ENCODE measurements around the gene APOBEC3H.
A peak's percentile ranks its signal among the peaks of the same experiment; 100 is the strongest.

The APOBEC3H gene

DNA sequence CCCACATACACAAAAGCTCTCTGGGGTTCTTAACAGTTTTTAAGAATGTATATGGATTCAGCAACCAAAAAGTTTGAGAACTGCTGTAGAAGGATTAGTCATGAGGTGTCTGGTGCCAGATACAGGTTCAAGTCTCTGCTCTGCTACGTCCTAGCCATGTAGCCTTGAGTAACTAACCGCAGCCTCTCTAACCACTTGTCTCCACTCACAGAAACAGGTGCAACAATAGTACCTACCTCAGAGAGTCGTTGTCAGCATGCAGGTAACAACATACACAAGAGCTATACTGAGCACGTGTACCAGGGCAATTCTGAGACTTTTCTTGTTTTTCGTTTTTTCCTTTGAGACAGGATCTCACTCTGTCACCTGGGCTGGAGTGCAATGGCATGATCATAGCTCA lies 28.6 kb downstream of the APOBEC3H start:
- Histone ChIP-seq H3K4me3 (ENCODE audit: low read depth in 1 of 2, low read length in 2 of 2) (no peak overlapping the region), H3K36me3 (ENCODE audit: control insufficient read depth in 1 of 2, insufficient read depth in 2 of 2, low read length in 2 of 2) (peaks cover 3 to 4% of the 10 kb centered on the region in 2 donors), H3K4me1 (ENCODE audit: control insufficient read depth in 1 of 2, insufficient read depth in 2 of 2, low read length in 2 of 2) (peaks cover 17 to 18% of the 10 kb centered on the region in 2 donors), H3K9me3 (ENCODE audit: control insufficient read depth in 1 of 2, low read length in 2 of 2) (no peaks in the 10 kb centered on the region), H3K27ac (ENCODE audit: low read depth, low read length) (no peak overlapping the region), H3K9ac (ENCODE audit: low read depth in 1 of 2, low read length in 2 of 2) (no peak overlapping the region), H3K27me3 (ENCODE audit: control insufficient read depth in 1 of 2, insufficient read depth in 2 of 2, low read length in 2 of 2) (no peaks in the 10 kb centered on the region)

GRCh38 chr22:39128508-39128907 lies 31.5 kb downstream of the APOBEC3H start:
- Histone ChIP-seq H3K4me3 (ENCODE audit: low read depth in 1 of 2, low read length in 2 of 2) (peak overlapping the region in 1 of 2 donors; percentile 12), H3K9ac (ENCODE audit: low read depth in 1 of 2, low read length in 2 of 2) (peak overlapping the region in 1 of 2 donors; percentile 1), H3K4me1 (ENCODE audit: control insufficient read depth in 1 of 2, insufficient read depth in 2 of 2, low read length in 2 of 2) (peaks cover 20 to 27% of the 10 kb centered on the region in 2 donors), H3K27me3 (ENCODE audit: control insufficient read depth in 1 of 2, insufficient read depth in 2 of 2, low read length in 2 of 2) (no peaks in the 10 kb centered on the region), H3K9me3 (ENCODE audit: control insufficient read depth in 1 of 2, low read length in 2 of 2) (no peaks in the 10 kb centered on the region), H3K27ac (ENCODE audit: low read depth, low read length) (no peak overlapping the region), H3K36me3 (ENCODE audit: control insufficient read depth in 1 of 2, insufficient read depth in 2 of 2, low read length in 2 of 2) (peaks cover 4 to 11% of the 10 kb centered on the region in 2 donors)

DNA sequence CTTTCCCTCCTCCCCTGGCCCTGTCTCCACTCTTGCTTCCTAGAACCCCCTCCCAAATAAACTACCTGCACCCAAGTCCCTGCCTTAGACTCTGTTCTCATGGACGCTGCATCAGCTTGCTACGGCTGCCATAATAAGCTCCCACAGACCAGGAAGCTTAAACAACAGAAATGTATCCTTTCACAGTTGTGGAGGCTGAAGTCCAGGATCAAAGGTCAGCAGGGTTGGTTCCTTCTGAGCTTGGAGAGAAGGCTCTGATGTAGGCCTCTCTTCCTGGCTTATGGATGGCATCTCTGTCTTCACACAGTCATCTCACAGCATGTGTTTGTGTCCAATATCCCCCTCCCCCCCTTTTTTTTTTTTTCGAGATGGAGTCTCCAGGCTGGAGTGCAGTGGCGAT lies 32.0 kb downstream of the APOBEC3H start:
- Histone ChIP-seq H3K4me1 (ENCODE audit: control insufficient read depth in 1 of 2, insufficient read depth in 2 of 2, low read length in 2 of 2) (peaks cover 20 to 27% of the 10 kb centered on the region in 2 donors), H3K27ac (ENCODE audit: low read depth, low read length) (no peak overlapping the region), H3K27me3 (ENCODE audit: control insufficient read depth in 1 of 2, insufficient read depth in 2 of 2, low read length in 2 of 2) (no peaks in the 10 kb centered on the region), H3K9ac (ENCODE audit: low read depth in 1 of 2, low read length in 2 of 2) (peak overlapping the region; percentile 1 to 20), H3K9me3 (ENCODE audit: control insufficient read depth in 1 of 2, low read length in 2 of 2) (no peaks in the 10 kb centered on the region), H3K36me3 (ENCODE audit: control insufficient read depth in 1 of 2, insufficient read depth in 2 of 2, low read length in 2 of 2) (peaks cover 4 to 11% of the 10 kb centered on the region in 2 donors), H3K4me3 (ENCODE audit: low read depth in 1 of 2, low read length in 2 of 2) (peak overlapping the region in 1 of 2 donors; percentile 12)

DNA sequence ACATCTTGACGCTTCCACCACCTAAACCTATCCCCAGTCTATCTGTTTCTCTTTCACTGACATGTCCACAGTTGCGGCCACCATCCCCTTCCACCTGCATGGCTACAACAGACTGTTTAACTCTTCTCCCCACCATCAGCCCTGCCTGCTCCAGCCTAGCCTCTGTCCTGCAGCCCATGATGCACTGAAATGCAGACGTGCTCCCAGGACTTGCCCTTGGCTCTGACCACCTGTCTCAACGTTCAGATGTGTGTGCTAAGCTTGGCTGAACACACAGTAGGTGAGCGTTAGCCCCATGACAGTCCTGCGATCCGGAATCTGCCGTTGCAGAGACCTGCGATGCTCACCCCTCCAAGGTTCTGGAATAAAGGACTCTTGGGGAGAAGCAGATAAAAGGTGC lies 32.7 kb downstream of the APOBEC3H start:
- no peak overlapping the region for H3K4me3 ChIP-seq (ENCODE audit: low read depth in 1 of 2, low read length in 2 of 2)
- peaks cover 4 to 11% of the 10 kb centered on the region in 2 donors for H3K36me3 ChIP-seq (ENCODE audit: control insufficient read depth in 1 of 2, insufficient read depth in 2 of 2, low read length in 2 of 2)
- H3K27me3 ChIP-seq (ENCODE audit: control insufficient read depth in 1 of 2, insufficient read depth in 2 of 2, low read length in 2 of 2), result no peaks in the 10 kb centered on the region
- no peak overlapping the region for H3K27ac ChIP-seq (ENCODE audit: low read depth, low read length)
- H3K9ac ChIP-seq (ENCODE audit: low read depth in 1 of 2, low read length in 2 of 2), result no peak overlapping the region
- peaks cover 20 to 27% of the 10 kb centered on the region in 2 donors for H3K4me1 ChIP-seq (ENCODE audit: control insufficient read depth in 1 of 2, insufficient read depth in 2 of 2, low read length in 2 of 2)
- H3K9me3 ChIP-seq (ENCODE audit: control insufficient read depth in 1 of 2, low read length in 2 of 2), result no peaks in the 10 kb centered on the region

DNA sequence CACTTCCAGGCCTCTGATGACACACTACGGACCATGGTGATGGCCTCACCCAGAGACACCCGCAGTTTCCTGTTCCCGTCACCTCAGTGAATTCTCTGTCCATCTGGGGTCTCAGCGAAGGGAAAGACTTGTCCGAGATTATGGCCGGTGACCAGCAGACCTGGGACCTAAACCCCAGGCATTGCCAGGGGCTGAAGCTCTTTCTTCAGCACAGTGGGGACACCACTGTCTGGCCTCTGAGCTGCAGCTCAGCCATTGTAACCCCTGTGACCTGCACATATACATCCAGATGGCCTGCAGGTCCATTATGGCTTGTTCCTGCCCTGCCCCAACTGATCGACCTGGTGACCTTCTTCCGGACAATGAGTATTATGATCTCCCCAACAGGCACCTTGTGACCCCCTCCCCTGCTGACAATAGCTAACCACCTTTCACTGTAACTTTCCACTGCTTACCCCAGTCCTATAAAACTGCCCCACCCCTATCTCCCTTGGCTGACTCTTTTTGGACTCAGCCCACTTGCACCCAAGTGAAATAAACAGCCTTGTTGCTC lies 33.2 kb downstream of the APOBEC3H start:
- H3K27me3 ChIP-seq (ENCODE audit: control insufficient read depth in 1 of 2, insufficient read depth in 2 of 2, low read length in 2 of 2), result no peaks in the 10 kb centered on the region
- H3K36me3 ChIP-seq (ENCODE audit: control insufficient read depth in 1 of 2, insufficient read depth in 2 of 2, low read length in 2 of 2), result peaks cover 4 to 11% of the 10 kb centered on the region in 2 donors
- no peaks in the 10 kb centered on the region for H3K9me3 ChIP-seq (ENCODE audit: control insufficient read depth in 1 of 2, low read length in 2 of 2)
- no peak overlapping the region for H3K4me3 ChIP-seq (ENCODE audit: low read depth in 1 of 2, low read length in 2 of 2)
- H3K4me1 ChIP-seq (ENCODE audit: control insufficient read depth in 1 of 2, insufficient read depth in 2 of 2, low read length in 2 of 2), result peaks cover 20 to 27% of the 10 kb centered on the region in 2 donors
- H3K27ac ChIP-seq (ENCODE audit: low read depth, low read length), result peak overlapping the region; percentile 31
- no peak overlapping the region for H3K9ac ChIP-seq (ENCODE audit: low read depth in 1 of 2, low read length in 2 of 2)

- Histone ChIP-seq H3K4me1 (ENCODE audit: control insufficient read depth in 1 of 2, insufficient read depth in 2 of 2, low read length in 2 of 2) (peaks cover 20 to 27% of the 10 kb centered on the region in 2 donors), H3K27me3 (ENCODE audit: control insufficient read depth in 1 of 2, insufficient read depth in 2 of 2, low read length in 2 of 2) (no peaks in the 10 kb centered on the region), H3K9ac (ENCODE audit: low read depth in 1 of 2, low read length in 2 of 2) (no peak overlapping the region), H3K4me3 (ENCODE audit: low read depth in 1 of 2, low read length in 2 of 2) (no peak overlapping the region), H3K36me3 (ENCODE audit: control insufficient read depth in 1 of 2, insufficient read depth in 2 of 2, low read length in 2 of 2) (peaks cover 4 to 11% of the 10 kb centered on the region in 2 donors), H3K9me3 (ENCODE audit: control insufficient read depth in 1 of 2, low read length in 2 of 2) (no peaks in the 10 kb centered on the region), H3K27ac (ENCODE audit: low read depth, low read length) (peak overlapping the region; percentile 34)
Observed at GRCh38 chr22:39130892-39131855, 34.1 kb downstream of the APOBEC3H start.

- no peaks in the 10 kb centered on the region for H3K9me3 ChIP-seq (ENCODE audit: control insufficient read depth in 1 of 2, low read length in 2 of 2)
- no peaks in the 10 kb centered on the region for H3K27me3 ChIP-seq (ENCODE audit: control insufficient read depth in 1 of 2, insufficient read depth in 2 of 2, low read length in 2 of 2)
- no peak overlapping the region for H3K9ac ChIP-seq (ENCODE audit: low read depth in 1 of 2, low read length in 2 of 2)
- H3K27ac ChIP-seq (ENCODE audit: low read depth, low read length), result no peak overlapping the region
- no peak overlapping the region for H3K4me3 ChIP-seq (ENCODE audit: low read depth in 1 of 2, low read length in 2 of 2)
- H3K4me1 ChIP-seq (ENCODE audit: control insufficient read depth in 1 of 2, insufficient read depth in 2 of 2, low read length in 2 of 2), result peaks cover 20 to 27% of the 10 kb centered on the region in 2 donors
- H3K36me3 ChIP-seq (ENCODE audit: control insufficient read depth in 1 of 2, insufficient read depth in 2 of 2, low read length in 2 of 2), result peaks cover 4 to 11% of the 10 kb centered on the region in 2 donors
Observed at GRCh38 chr22:39132281-39132680, 35.2 kb downstream of the APOBEC3H start.

DNA sequence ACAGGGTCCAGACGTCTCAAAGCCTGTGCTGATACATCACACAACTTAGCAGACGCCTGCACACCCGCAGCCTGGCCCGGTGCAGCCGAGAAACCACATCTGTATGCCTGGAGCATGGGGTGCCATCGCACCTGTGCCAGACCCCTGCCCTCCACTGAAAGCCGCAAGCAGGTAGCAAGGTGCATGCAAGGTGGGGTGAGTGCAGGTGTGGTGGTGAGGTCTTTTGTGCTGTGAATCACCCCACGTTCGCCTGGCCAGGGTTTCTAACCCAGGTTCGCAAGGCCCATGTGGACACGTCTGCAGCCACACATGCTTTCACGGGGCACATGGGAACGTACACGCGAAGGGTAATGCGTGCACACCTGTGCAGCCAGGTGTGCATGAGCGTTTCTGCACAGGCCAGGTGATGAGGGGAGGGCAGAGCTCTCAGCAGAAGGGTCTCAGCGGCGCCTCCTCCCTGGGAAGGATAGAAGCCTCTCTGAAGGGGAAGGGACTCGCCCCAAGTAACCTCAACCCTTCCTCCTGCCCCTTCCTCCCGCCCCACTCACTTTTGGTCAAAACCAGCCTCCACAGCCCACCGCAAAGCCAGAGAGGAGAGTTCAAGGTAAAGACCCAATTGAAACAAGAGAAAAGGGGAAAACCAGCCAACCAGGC lies 36.0 kb downstream of the APOBEC3H start:
- Histone ChIP-seq H3K27me3 (ENCODE audit: control insufficient read depth in 1 of 2, insufficient read depth in 2 of 2, low read length in 2 of 2) (no peaks in the 10 kb centered on the region), H3K36me3 (ENCODE audit: control insufficient read depth in 1 of 2, insufficient read depth in 2 of 2, low read length in 2 of 2) (peaks cover 4 to 11% of the 10 kb centered on the region in 2 donors), H3K27ac (ENCODE audit: low read depth, low read length) (no peak overlapping the region), H3K9me3 (ENCODE audit: control insufficient read depth in 1 of 2, low read length in 2 of 2) (no peaks in the 10 kb centered on the region), H3K4me3 (ENCODE audit: low read depth in 1 of 2, low read length in 2 of 2) (no peak overlapping the region), H3K9ac (ENCODE audit: low read depth in 1 of 2, low read length in 2 of 2) (no peak overlapping the region), H3K4me1 (ENCODE audit: control insufficient read depth in 1 of 2, insufficient read depth in 2 of 2, low read length in 2 of 2) (peaks cover 20 to 27% of the 10 kb centered on the region in 2 donors)

- Histone ChIP-seq H3K36me3 (ENCODE audit: control insufficient read depth in 1 of 2, insufficient read depth in 2 of 2, low read length in 2 of 2) (peaks cover 4 to 11% of the 10 kb centered on the region in 2 donors), H3K9me3 (ENCODE audit: control insufficient read depth in 1 of 2, low read length in 2 of 2) (no peaks in the 10 kb centered on the region), H3K27ac (ENCODE audit: low read depth, low read length) (no peak overlapping the region), H3K4me1 (ENCODE audit: control insufficient read depth in 1 of 2, insufficient read depth in 2 of 2, low read length in 2 of 2) (peaks cover 16 to 20% of the 10 kb centered on the region in 2 donors), H3K4me3 (ENCODE audit: low read depth in 1 of 2, low read length in 2 of 2) (no peak overlapping the region), H3K9ac (ENCODE audit: low read depth in 1 of 2, low read length in 2 of 2) (no peak overlapping the region), H3K27me3 (ENCODE audit: control insufficient read depth in 1 of 2, insufficient read depth in 2 of 2, low read length in 2 of 2) (no peaks in the 10 kb centered on the region)
Observed at GRCh38 chr22:39133871-39134270, 36.8 kb downstream of the APOBEC3H start.

Data from duodenal mucosa (tissue), 2 donors.